Loucy (cell line): ENCODE data around the gene MSANTD1.

Experiments
- CTCF ChIP-seq: fragments of 200-600 bp; sonication (generic); conservative IDR thresholded peaks from 2 replicates; pipeline ENCODE4 v1.5.1; 2014; ENCODE audit warnings: mild to moderate bottlenecking, antibody characterized with exemption, low read length
- EZH2phosphoT487 ChIP-seq: fragments of 200-600 bp; IDR thresholded peaks from 2 replicates; pipeline ENCODE4 v1.6.1; 2018; ENCODE audit warnings: antibody characterized with exemption, mild to moderate bottlenecking, moderate library complexity, borderline replicate concordance

GRCh38 chr4:3232871-3233271, 16.1 kb upstream of the MSANTD1 start:
- TF ChIP-seq CTCF (no peak), EZH2phosphoT487 (no peak)
